SK-N-SH treated with all-trans-retinoic acid at 6 μM for 48 hours (cell line): ENCODE measurements around the gene PTPRH.

Experiments used
- ARNTL ChIP-seq: fragments of 450-650 bp; formaldehyde crosslinking; IDR thresholded peaks from 2 replicates; pipeline ENCODE4 v1.5.0; 2020; ENCODE audit warnings: low read depth, mild to moderate bottlenecking, moderate library complexity, borderline replicate concordance
- TCF4 ChIP-seq: fragments of 250-450 bp; sonication (Bioruptor Pico); IDR thresholded peaks from 2 replicates; pipeline ENCODE4 v1.8.0; 2021; ENCODE audit warnings: mild to moderate bottlenecking, moderate library complexity, borderline replicate concordance
- TOX ChIP-seq: fragments of 250-450 bp; sonication (Bioruptor Pico); IDR thresholded peaks from 2 replicates; pipeline ENCODE4 v1.8.0; 2021; ENCODE audit warnings: mild to moderate bottlenecking, moderate library complexity, borderline replicate concordance
- ZFP30 ChIP-seq: fragments of 450-650 bp; formaldehyde crosslinking; IDR thresholded peaks from 2 replicates; pipeline ENCODE4 v1.5.0; 2022; ENCODE audit warnings: mild to moderate bottlenecking, moderate library complexity
- ZNF565 ChIP-seq: fragments of 450-650 bp; formaldehyde crosslinking; conservative IDR thresholded peaks from 2 replicates; pipeline ENCODE4 v1.5.0; 2020; ENCODE audit warnings: low read depth, mild to moderate bottlenecking, moderate library complexity

DNA sequence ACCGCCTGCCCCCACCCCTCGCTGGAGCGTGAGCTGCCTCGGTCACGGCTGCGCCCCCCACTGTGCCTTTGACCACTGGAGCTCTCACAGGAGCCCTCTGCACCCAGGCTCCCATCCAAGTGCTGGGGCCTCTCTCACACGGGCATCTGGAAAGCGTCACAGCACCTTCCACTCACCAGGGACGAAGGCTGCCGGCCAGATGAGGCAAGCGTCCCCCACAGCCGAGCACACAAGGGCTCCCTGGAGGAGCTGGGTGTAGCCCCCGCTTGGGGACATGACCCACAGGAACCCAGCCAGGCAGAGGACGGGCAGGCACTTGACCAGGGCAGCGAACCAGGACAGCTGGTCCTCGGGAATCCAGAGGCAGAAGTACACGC, 18.7 kb upstream of the PTPRH start:
- no peak for TF ChIP-seq ZNF565 (CRISPR knock-in tag)
- TF ChIP-seq ZFP30 (CRISPR knock-in tag): no peak
- no peak for TF ChIP-seq TOX (CRISPR knock-in tag)
- TF ChIP-seq TCF4 (CRISPR knock-in tag): peak; percentile 63; the same call in 1 of the 2 replicates
- no peak for TF ChIP-seq ARNTL (CRISPR knock-in tag)
